ENCODE measurements around the gene PDE8B. TPM values are rescaled to one million over a fixed set of nuclear protein-coding genes. Genes with fewer than 3 reads are reported as not detected.
A peak's percentile ranks its signal among the peaks of the same experiment; 100 is the strongest.
"Not testable (repeated sequence)": the region's sequence is repeated elsewhere in the genome, so short reads cannot be mapped to it uniquely, and the experiment has no call there.

Gene PDE8B
- polyA plus RNA-seq, 10 donors = 1.8 to 8.5 (median 3.4) TPM

GRCh38 chr5:77431719-77432118 lies 221.2 kb downstream of the PDE8B start:
- DNase-seq = no peak

- DNase-seq = peak in 1 of 3 donors; percentile 15
Measured at GRCh38 chr5:77437194-77437593, 226.7 kb downstream of the PDE8B start.

GRCh38 chr5:77438071-77438470 lies 227.6 kb downstream of the PDE8B start:
- DNase-seq = no peak

GRCh38 chr5:77443670-77444069 lies 233.2 kb downstream of the PDE8B start:
- DNase-seq = no peak

GRCh38 chr5:77444356-77444755 lies 233.9 kb downstream of the PDE8B start:
- DNase-seq = no peak

- DNase-seq = no peak
Measured at GRCh38 chr5:77448831-77449230, 238.4 kb downstream of the PDE8B start.

GRCh38 chr5:77449277-77449676 lies 238.8 kb downstream of the PDE8B start:
- DNase-seq = peak in 1 of 3 donors; percentile 12

- no peak for DNase-seq
Measured at GRCh38 chr5:77449981-77450380, 239.5 kb downstream of the PDE8B start.

- no peak for DNase-seq
Measured at GRCh38 chr5:77452351-77452750, 241.9 kb downstream of the PDE8B start.

- no peak for DNase-seq
Measured at GRCh38 chr5:77454123-77454522, 243.6 kb downstream of the PDE8B start.

- no peak for DNase-seq
Measured at GRCh38 chr5:77461287-77461686, 250.8 kb downstream of the PDE8B start.

- no peak for DNase-seq
Measured at GRCh38 chr5:77463905-77464304, 253.4 kb downstream of the PDE8B start.

- DNase-seq = not testable (repeated sequence)
Measured at GRCh38 chr5:77468875-77469274, 258.4 kb downstream of the PDE8B start.

- not testable (repeated sequence) for DNase-seq
Measured at GRCh38 chr5:77475041-77475440, 264.6 kb downstream of the PDE8B start.

Other genes starting within 250 kb of the PDE8B start
- gene AGGF1, start 180.3 kb upstream of the PDE8B start, polyA plus RNA-seq (ENCODE audit: insufficient read length in 10 of 10) = 10 to 100 TPM; 14.9 to 18.1 (median 15.9) TPM
- 10 to 100 TPM in 3 of 10 donors, 1 to 10 TPM in 7; 7.5 to 12.0 (median 9.0) TPM for gene ZBED3, start 123.4 kb upstream of the PDE8B start, polyA plus RNA-seq (ENCODE audit: insufficient read length in 10 of 10)